Muscle layer of duodenum (tissue), 2 donors: ENCODE data around the gene HAGHL.

Source experiments
- H3K27ac ChIP-seq: one replicate; pipeline ENCODE4 v1.7.0; 2013; ENCODE audit warnings: mild to moderate bottlenecking, low read length
- H3K27me3 ChIP-seq: one replicate; pipeline ENCODE4 v1.7.0; 2013; ENCODE audit warnings: low read depth, mild to moderate bottlenecking, control low read depth, low read length
- H3K36me3 ChIP-seq, 2 donors: one replicate each; pipeline ENCODE4 v1.7.0; 2013; ENCODE audit warnings: low read length in 2 of 2, control low read depth in 1 of 2, mild to moderate bottlenecking in 1 of 2; ENCODE audit not compliant: insufficient read depth in 2 of 2, control insufficient read depth in 1 of 2
- H3K4me1 ChIP-seq, 2 donors: one replicate each; pipeline ENCODE4 v1.7.0; 2013; ENCODE audit warnings: low read length in 2 of 2, mild to moderate bottlenecking in 2 of 2, control low read depth in 1 of 2, moderate library complexity in 1 of 2; ENCODE audit not compliant: insufficient read depth in 2 of 2, control insufficient read depth in 1 of 2
- H3K4me3 ChIP-seq, 2 donors: one replicate each; pipeline ENCODE4 v1.7.0; 2013; ENCODE audit warnings: low read length in 2 of 2, low read depth in 1 of 2, mild to moderate bottlenecking in 1 of 2
- H3K9me3 ChIP-seq, 2 donors: one replicate each; pipeline ENCODE4 v1.7.0; 2013; ENCODE audit warnings: low read length in 2 of 2, control low read depth in 1 of 2, mild to moderate bottlenecking in 1 of 2; ENCODE audit not compliant: control insufficient read depth in 1 of 2
- donor health status: healthy.

The HAGHL gene

GRCh38 chr16:778447-778846 lies 51.5 kb downstream of the HAGHL start:
- no peaks in the 10 kb centered on the region for H3K36me3 ChIP-seq
- no peak overlapping the region for H3K4me3 ChIP-seq
- H3K4me1 ChIP-seq, result peaks cover 0 to 1% of the 10 kb centered on the region in 2 donors
- H3K27ac ChIP-seq, result no peak overlapping the region
- H3K27me3 ChIP-seq, result no peaks in the 10 kb centered on the region
- no peaks in the 10 kb centered on the region for H3K9me3 ChIP-seq

GRCh38 chr16:778909-779527 lies 52.1 kb downstream of the HAGHL start:
- no peaks in the 10 kb centered on the region for H3K27me3 ChIP-seq

More at GRCh38 chr16:778909-779527, 52.1 kb downstream of the HAGHL start:
- Histone ChIP-seq H3K4me1 (peaks cover 0 to 5% of the 10 kb centered on the region in 2 donors), H3K9me3 (no peaks in the 10 kb centered on the region), H3K4me3 (no peak overlapping the region), H3K36me3 (no peaks in the 10 kb centered on the region), H3K27ac (no peak overlapping the region)
